Naive B cell (primary cell): ENCODE results near the gene CHST12. TPM values are rescaled to one million over a fixed set of nuclear protein-coding genes. Genes with fewer than 3 reads are reported as not detected.

ENCODE experiments used
- ATAC-seq, 2 donors: fragments of 150-1000 bp; cut with Tn5 transposase; 2 replicates each; pipeline ENCODE4 v1.10.0; 2021; ENCODE audit warnings: low read depth in 2 of 2, mild to moderate bottlenecking in 2 of 2, moderate library complexity in 2 of 2
- DNase-seq: peaks from one replicate; pipeline ENCODE4 v3.0.0; 2022
- H3K27ac Mint-ChIP-seq, 6 donors: one replicate each; pipeline ENCODE4 v1.8.0; 2020 to 2022; ENCODE audit warnings: mild to moderate bottlenecking in 6 of 6, mixed read lengths in 6 of 6, moderate library complexity in 5 of 6, inconsistent platforms in 2 of 6
- H3K27me3 Mint-ChIP-seq, 3 donors: one replicate each; pipeline ENCODE4 v1.8.0; 2021 to 2022; ENCODE audit warnings: mixed read lengths in 3 of 3, mild to moderate bottlenecking in 1 of 3
- H3K36me3 Mint-ChIP-seq, 2 donors: one replicate each; pipeline ENCODE4 v1.8.0; 2020 to 2022; ENCODE audit warnings: mixed read lengths in 2 of 2, inconsistent platforms in 1 of 2, mild to moderate bottlenecking in 1 of 2
- H3K4me1 Mint-ChIP-seq, 3 donors: one replicate each; pipeline ENCODE4 v1.8.0; 2020 to 2022; ENCODE audit warnings: mixed read lengths in 3 of 3, inconsistent platforms in 1 of 3, mild to moderate bottlenecking in 1 of 3, moderate library complexity in 1 of 3
- H3K4me3 Mint-ChIP-seq, 8 donors: one replicate each; pipeline ENCODE4 v1.8.0; 2020 to 2022; ENCODE audit warnings: mild to moderate bottlenecking in 8 of 8, mixed read lengths in 8 of 8, moderate library complexity in 8 of 8, inconsistent platforms in 2 of 8
- H3K9me3 Mint-ChIP-seq, 7 donors: one replicate each; pipeline ENCODE4 v1.8.0; 2020 to 2022; ENCODE audit warnings: mixed read lengths in 7 of 7, mild to moderate bottlenecking in 5 of 7, inconsistent platforms in 2 of 7, moderate library complexity in 1 of 7
- polyA plus RNA-seq, 6 donors: library from polyadenylated mRNA; unstranded; fragments of 300-500 nt; fragmentation: Illumina TruSeq; gene quantifications; one replicate each; pipeline ENCODE4 v1.2.3, GENCODE V29; 2021; ENCODE audit warnings: low read depth in 6 of 6

CHST12 gene
- polyA plus RNA-seq, 6 donors from 2014 or later: 6.5 to 20.9 (median 12.3) TPM

GRCh38 chr7:2492038-2492437 is 88.6 kb downstream of the CHST12 start:
- Mint-ChIP-seq H3K9me3 (peaks cover 0 to 6% (median 0%) of the 10 kb centered on the region in 7 donors), H3K27ac (peak overlapping the region in 1 of 6 donors; percentile 92), H3K4me3 (peak overlapping the region in 1 of 8 donors; percentile 57), H3K27me3 (peaks cover 15 to 81% (median 48%) of the 10 kb centered on the region in 3 donors), H3K4me1 (peaks cover 2 to 24% (median 21%) of the 10 kb centered on the region in 3 donors), H3K36me3 (peaks cover 0 to 14% of the 10 kb centered on the region in 2 donors)
- DNase-seq (no peak), ATAC-seq (no peak)

- no peak overlapping the region for H3K4me3 Mint-ChIP-seq
- ATAC-seq (no peak), DNase-seq (no peak)
- H3K9me3 Mint-ChIP-seq: peaks cover 0 to 6% (median 0%) of the 10 kb centered on the region in 7 donors
- H3K27ac Mint-ChIP-seq: peak overlapping the region in 2 of 6 donors; percentile 53 to 74
- H3K4me1 Mint-ChIP-seq: peaks cover 2 to 26% (median 25%) of the 10 kb centered on the region in 3 donors
- H3K36me3 Mint-ChIP-seq: peaks cover 0 to 14% of the 10 kb centered on the region in 2 donors
- H3K27me3 Mint-ChIP-seq: peaks cover 14 to 80% (median 43%) of the 10 kb centered on the region in 3 donors
These were observed 90.1 kb downstream of the CHST12 start for GRCh38 chr7:2493205-2494164.

GRCh38 chr7:2494191-2495130 is 91.0 kb downstream of the CHST12 start:
- DNase-seq: no peak
- Mint-ChIP-seq H3K27ac (peak overlapping the region in 1 of 6 donors; percentile 95), H3K9me3 (peaks cover 0 to 6% (median 0%) of the 10 kb centered on the region in 7 donors), H3K36me3 (peaks cover 0 to 14% of the 10 kb centered on the region in 2 donors), H3K27me3 (peaks cover 6 to 70% (median 43%) of the 10 kb centered on the region in 3 donors), H3K4me3 (no peak overlapping the region), H3K4me1 (peaks cover 0 to 25% (median 19%) of the 10 kb centered on the region in 3 donors)
- ATAC-seq: no peak

- Mint-ChIP-seq H3K4me3 (peak overlapping the region in 1 of 8 donors; percentile 79), H3K9me3 (peaks cover 0 to 6% (median 0%) of the 10 kb centered on the region in 7 donors), H3K27me3 (peaks cover 6 to 69% (median 41%) of the 10 kb centered on the region in 3 donors), H3K4me1 (peaks cover 0 to 28% (median 24%) of the 10 kb centered on the region in 3 donors), H3K36me3 (peaks cover 0 to 14% of the 10 kb centered on the region in 2 donors), H3K27ac (no peak overlapping the region)
- no peak for ATAC-seq
- no peak for DNase-seq
These were observed 92.2 kb downstream of the CHST12 start for GRCh38 chr7:2495418-2496299.

- Mint-ChIP-seq H3K27ac (no peak overlapping the region), H3K27me3 (peaks cover 6 to 63% (median 34%) of the 10 kb centered on the region in 3 donors), H3K4me3 (peak overlapping the region in 1 of 8 donors; percentile 79), H3K9me3 (peaks cover 0 to 6% (median 0%) of the 10 kb centered on the region in 7 donors), H3K36me3 (peaks cover 0 to 11% of the 10 kb centered on the region in 2 donors), H3K4me1 (peaks cover 0 to 26% (median 25%) of the 10 kb centered on the region in 3 donors)
- ATAC-seq: no peak
- DNase-seq: no peak
These were observed 93.0 kb downstream of the CHST12 start for GRCh38 chr7:2496375-2496774.

- peak overlapping the region in 1 of 6 donors; percentile 52 for H3K27ac Mint-ChIP-seq
These were observed 93.7 kb downstream of the CHST12 start for GRCh38 chr7:2497065-2497464.

GRCh38 chr7:2497500-2498336 is 94.3 kb downstream of the CHST12 start:
- H3K27ac Mint-ChIP-seq: peak overlapping the region in 2 of 6 donors; percentile 24 to 52
- peak overlapping the region in 4 of 8 donors; percentile 8 to 50 (median 39) for H3K4me3 Mint-ChIP-seq
- H3K36me3 Mint-ChIP-seq: no peaks in the 10 kb centered on the region
- H3K4me1 Mint-ChIP-seq: peaks cover 0 to 25% (median 15%) of the 10 kb centered on the region in 3 donors
- peaks cover 6 to 49% (median 21%) of the 10 kb centered on the region in 3 donors for H3K27me3 Mint-ChIP-seq
- ATAC-seq (peak; percentile 35 to 51), DNase-seq (no peak)
- H3K9me3 Mint-ChIP-seq: peaks cover 0 to 2% (median 0%) of the 10 kb centered on the region in 7 donors

More at GRCh38 chr7:2497065-2497464, 93.7 kb downstream of the CHST12 start:
- peaks cover 6 to 56% (median 27%) of the 10 kb centered on the region in 3 donors for H3K27me3 Mint-ChIP-seq
- peak overlapping the region in 2 of 8 donors; percentile 8 to 50 for H3K4me3 Mint-ChIP-seq
- ATAC-seq (no peak), DNase-seq (no peak)
- H3K4me1 Mint-ChIP-seq: peaks cover 0 to 25% (median 19%) of the 10 kb centered on the region in 3 donors
- peaks cover 0 to 2% (median 0%) of the 10 kb centered on the region in 7 donors for H3K9me3 Mint-ChIP-seq
- peaks cover 0 to 4% of the 10 kb centered on the region in 2 donors for H3K36me3 Mint-ChIP-seq

Other genes with a start within 250 kb of the CHST12 start
- 100 to 1,000 TPM; 109 to 209 (median 158) TPM for gene MAD1L1, start 170.7 kb upstream of the CHST12 start, polyA plus RNA-seq
- gene MRM2, start 161.4 kb upstream of the CHST12 start, polyA plus RNA-seq: 10 to 100 TPM; 29.2 to 64.2 (median 46.1) TPM
- gene NUDT1, start 161.4 kb upstream of the CHST12 start, polyA plus RNA-seq: 10 to 100 TPM; 50.8 to 78.8 (median 59.4) TPM
- 100 to 1,000 TPM in 3 of 6 donors, 10 to 100 TPM in 3; 74.2 to 107 (median 96.2) TPM for gene SNX8, start 89.2 kb upstream of the CHST12 start, polyA plus RNA-seq
- 100 to 1,000 TPM in 3 of 6 donors, 10 to 100 TPM in 3; 69.6 to 123 (median 94.4) TPM for gene EIF3B, start 48.8 kb upstream of the CHST12 start, polyA plus RNA-seq
- gene GRIFIN, start 72.8 kb downstream of the CHST12 start, polyA plus RNA-seq: not detected
- 1 to 10 TPM in 5 of 6 donors, under 1 TPM in 1; 0.59 to 4.0 (median 2.2) TPM for gene LFNG, start 116.2 kb downstream of the CHST12 start, polyA plus RNA-seq
- 10 to 100 TPM; 17.7 to 29.3 (median 20.6) TPM for gene BRAT1, start 151.9 kb downstream of the CHST12 start, polyA plus RNA-seq
- gene IQCE, start 155.4 kb downstream of the CHST12 start, polyA plus RNA-seq: 1 to 10 TPM in 4 of 6 donors, under 1 TPM in 1, not detected in 1; 0.36 to 1.7 (median 1.3) TPM
- gene TTYH3, start 228.4 kb downstream of the CHST12 start, polyA plus RNA-seq: 1 to 10 TPM; 1.2 to 4.4 (median 2.5) TPM